Keratinocyte (primary cell): ENCODE data around the gene DLGAP1. TPM values are rescaled to one million over a fixed set of nuclear protein-coding genes. Genes with fewer than 3 reads are reported as not detected.

Experiments
- DNase-seq: peaks from one replicate; pipeline ENCODE4 v3.0.0-alpha.2; 2011; ENCODE audit warnings: low read depth, missing footprints, low spot score
- FAIRE-seq: peaks from 2 replicates; lab custom pipeline; 2011; peaks lifted over from hg19 to GRCh38; lab: Jason Lieb, UNC
- H2AFZ ChIP-seq: 2 replicates; pipeline ENCODE4 v1.6.0; 2012; ENCODE audit warnings: low read length, control low read depth, inconsistent platforms; ENCODE audit not compliant: control insufficient read depth
- H3K27ac ChIP-seq: 2 replicates; pipeline ENCODE4 v1.5.1; 2011; ENCODE audit warnings: low read length; ENCODE audit not compliant: control insufficient read depth, insufficient read depth
- H3K27me3 ChIP-seq: 3 replicates; pipeline ENCODE4 v1.6.0; 2011; ENCODE audit warnings: low read length; ENCODE audit not compliant: control insufficient read depth, insufficient read depth; ENCODE audit errors: extremely low read depth
- H3K36me3 ChIP-seq, 2 experiments: 2 replicates in 1 of 2; 3 replicates in 1 of 2; pipeline ENCODE4 v1.5.1; 2011; ENCODE audit warnings: low read length in 2 of 2, mild to moderate bottlenecking in 1 of 2; ENCODE audit not compliant: control insufficient read depth in 2 of 2, insufficient read depth in 2 of 2; ENCODE audit errors: extremely low read depth in 1 of 2
- H3K4me1 ChIP-seq: 3 replicates; pipeline ENCODE4 v1.5.1; 2011; ENCODE audit warnings: low read length; ENCODE audit not compliant: control insufficient read depth, insufficient read depth; ENCODE audit errors: extremely low read depth
- H3K4me2 ChIP-seq: 3 replicates; pipeline ENCODE4 v1.6.0; 2011; ENCODE audit warnings: low read depth, low read length; ENCODE audit not compliant: control insufficient read depth, insufficient read depth; ENCODE audit errors: extremely low read depth
- H3K4me3 ChIP-seq, 3 experiments: fragments of 200-600 bp in 1 of 3; sonication (generic) in 1 of 3; 2 replicates in 2 of 3; 3 replicates in 1 of 3; pipeline ENCODE4 v1.5.1; 2011 to 2016; ENCODE audit warnings: low read length in 3 of 3, mild to moderate bottlenecking in 3 of 3, control low read depth in 2 of 3, inconsistent platforms in 1 of 3, low read depth in 1 of 3, mixed read lengths in 1 of 3, mixed run types in 1 of 3, moderate library complexity in 1 of 3; ENCODE audit not compliant: control insufficient read depth in 2 of 3, insufficient read depth in 2 of 3; ENCODE audit errors: extremely low read depth in 1 of 3
- H3K79me2 ChIP-seq: 2 replicates; pipeline ENCODE4 v1.6.0; 2012; ENCODE audit warnings: low read length; ENCODE audit not compliant: control insufficient read depth, insufficient read depth
- H3K9ac ChIP-seq: 3 replicates; pipeline ENCODE4 v1.6.0; 2011; ENCODE audit warnings: low read length; ENCODE audit not compliant: control insufficient read depth, insufficient read depth; ENCODE audit errors: extremely low read depth
- H3K9me1 ChIP-seq: 3 replicates; pipeline ENCODE4 v1.6.0; 2011; ENCODE audit warnings: low read length; ENCODE audit not compliant: control insufficient read depth, insufficient read depth; ENCODE audit errors: extremely low read depth
- H3K9me3 ChIP-seq: 2 replicates; pipeline ENCODE4 v1.5.1; 2012; ENCODE audit warnings: low read depth, low read length; ENCODE audit not compliant: control insufficient read depth
- H4K20me1 ChIP-seq: 3 replicates; pipeline ENCODE4 v1.6.0; 2011; ENCODE audit warnings: low read length; ENCODE audit not compliant: control insufficient read depth, insufficient read depth; ENCODE audit errors: extremely low read depth
- CTCF ChIP-seq, 3 experiments: IDR thresholded peaks in 1 of 3; conservative IDR thresholded peaks in 1 of 3; optimal IDR thresholded peaks in 1 of 3; 2 replicates in 2 of 3; 3 replicates in 1 of 3; pipeline versions ENCODE3 to v1.5.1; 2011; ENCODE audit warnings: low read length in 3 of 3, mild to moderate bottlenecking in 3 of 3, moderate library complexity in 2 of 3, control low read depth in 1 of 3, inconsistent platforms in 1 of 3; ENCODE audit not compliant: insufficient read depth in 2 of 3; ENCODE audit errors: extremely low read depth in 1 of 3
- EZH2 ChIP-seq: IDR thresholded peaks from one replicate; pipeline ENCODE4 v1.6.1; 2012; ENCODE audit warnings: inconsistent platforms, mild to moderate bottlenecking, low read length, moderate library complexity
- dilution Hi-C: fragments of 300-500 bp; cut with MboI; formaldehyde crosslinking; loops from one replicate; pipeline ENCODE4 v1.7.0; 2020; ENCODE audit warnings: low sequenced_read_pairs; ENCODE audit not compliant: extremely low pct_ligation_motif_present
- polyA plus RNA-seq, 5 experiments: library from polyadenylated mRNA; depleted of rRNA in 3 of 5; stranded (reverse) in 3 of 5; stranded (forward) in 1 of 5; unstranded in 1 of 5; fragments of >200 nt; gene quantifications; 1 replicate in 1 of 5; 2 replicates in 3 of 5; 3 replicates in 1 of 5; pipeline versions ENCODE4 v1.2.1 to v1.2.3, GENCODE V29; 2011 to 2012; ENCODE audit warnings: missing spikeins in 2 of 5, low read depth in 1 of 5, low replicate concordance in 1 of 5

Gene DLGAP1
- polyA plus RNA-seq, 1 donor (not counting 4 experiments of a cell fraction or from before 2014, with no cell fraction given): not detected

- H3K36me3 ChIP-seq: no peaks in the 10 kb centered on the region
- no peak overlapping the region for H3K27ac ChIP-seq
- no peak overlapping the region for H3K4me3 ChIP-seq
- no peaks in the 10 kb centered on the region for H3K27me3 ChIP-seq
- DNase-seq (no peak), FAIRE-seq (no peak)
- no peaks in the 10 kb centered on the region for H3K4me1 ChIP-seq
- H3K9ac ChIP-seq: no peak overlapping the region
- dilution Hi-C loops: no loop called here
- H3K79me2 ChIP-seq: no peaks in the 10 kb centered on the region
- no peak overlapping the region for H2AFZ ChIP-seq
- H3K4me2 ChIP-seq: no peak overlapping the region
- no peaks in the 10 kb centered on the region for H4K20me1 ChIP-seq
- H3K9me3 ChIP-seq: peaks cover 2% of the 10 kb centered on the region
- TF ChIP-seq EZH2 (no peak), CTCF (optimal IDR thresholded peaks at IDR 0.05 in 1 of 3, IDR thresholded peaks at IDR 0.05 in 1 of 3, conservative IDR thresholded peaks at IDR 0.05 in 1 of 3; ENCODE audit: extremely low read depth in 1 of 3, insufficient read depth in 2 of 3, low read length in 3 of 3) (no peak)
- H3K9me1 ChIP-seq: no peaks in the 10 kb centered on the region
Measured at GRCh38 chr18:4251206-4251605, 203.9 kb downstream of the DLGAP1 start.

GRCh38 chr18:4250141-4250540 lies 205.0 kb downstream of the DLGAP1 start:
- no peak overlapping the region for H3K4me2 ChIP-seq
- no peak overlapping the region for H3K4me3 ChIP-seq
- H3K9me1 ChIP-seq: no peaks in the 10 kb centered on the region
- no peaks in the 10 kb centered on the region for H3K79me2 ChIP-seq
- H3K27me3 ChIP-seq: no peaks in the 10 kb centered on the region
- H3K9me3 ChIP-seq: peaks cover 2% of the 10 kb centered on the region
- dilution Hi-C loops: no loop called here
- H4K20me1 ChIP-seq: no peaks in the 10 kb centered on the region
- H3K9ac ChIP-seq: no peak overlapping the region
- H3K36me3 ChIP-seq: no peaks in the 10 kb centered on the region
- no peak overlapping the region for H3K27ac ChIP-seq
- FAIRE-seq: no peak
- H3K4me1 ChIP-seq: no peaks in the 10 kb centered on the region
- no peak overlapping the region for H2AFZ ChIP-seq
- TF ChIP-seq EZH2 (no peak), CTCF (optimal IDR thresholded peaks at IDR 0.05 in 1 of 3, IDR thresholded peaks at IDR 0.05 in 1 of 3, conservative IDR thresholded peaks at IDR 0.05 in 1 of 3; ENCODE audit: extremely low read depth in 1 of 3, insufficient read depth in 2 of 3, low read length in 3 of 3) (no peak)
- no peak for DNase-seq
